ENCODE data around the gene CHMP5. TPM values are rescaled to one million over a fixed set of nuclear protein-coding genes. Genes with fewer than 3 reads are reported as not detected.

Gene CHMP5
- total RNA-seq, 1 experiment from 2014 or later, result 93.2 TPM

DNA sequence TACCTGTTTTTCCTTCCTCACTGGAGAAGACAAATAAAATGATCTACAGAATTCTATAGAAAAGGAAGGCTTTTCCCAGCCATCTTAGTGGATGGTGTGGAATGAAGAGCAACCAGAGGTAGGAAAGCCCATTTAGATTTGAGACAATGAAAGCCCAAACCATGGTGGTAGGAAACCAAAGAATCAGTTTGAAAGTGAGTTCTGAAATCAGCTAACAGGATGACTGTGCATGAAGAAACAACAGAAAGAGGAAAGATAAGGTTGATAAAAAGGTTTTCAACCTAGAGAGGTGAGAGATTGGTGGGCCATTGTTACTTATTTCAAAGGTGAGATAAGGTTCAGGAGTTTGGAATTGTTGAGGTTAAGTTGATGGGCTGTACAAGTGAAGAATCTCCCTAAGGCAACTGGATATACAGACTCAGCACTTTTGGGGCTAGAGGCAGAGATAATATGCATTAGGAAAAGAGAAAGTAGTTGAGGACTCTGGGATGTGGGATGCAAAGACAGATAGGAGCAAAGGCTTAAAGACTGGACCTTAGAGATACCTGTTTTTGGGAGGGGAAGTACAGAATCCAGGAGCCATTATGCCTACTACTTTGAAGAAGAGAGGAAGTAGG lies 2.4 kb downstream of the CHMP5 start:
- in situ Hi-C loops (cut with HindIII; ENCODE audit: low sequenced_read_pairs), result no loop called here

GRCh38 chr9:33270146-33270545 lies 5.3 kb downstream of the CHMP5 start:
- in situ Hi-C loops (cut with HindIII; ENCODE audit: low sequenced_read_pairs), result no loop called here
- DNase-seq (ENCODE audit: low spot score), result no peak

More for the DNA sequence above, 2.4 kb downstream of the CHMP5 start:
- no peak for DNase-seq (ENCODE audit: low spot score)

DNA sequence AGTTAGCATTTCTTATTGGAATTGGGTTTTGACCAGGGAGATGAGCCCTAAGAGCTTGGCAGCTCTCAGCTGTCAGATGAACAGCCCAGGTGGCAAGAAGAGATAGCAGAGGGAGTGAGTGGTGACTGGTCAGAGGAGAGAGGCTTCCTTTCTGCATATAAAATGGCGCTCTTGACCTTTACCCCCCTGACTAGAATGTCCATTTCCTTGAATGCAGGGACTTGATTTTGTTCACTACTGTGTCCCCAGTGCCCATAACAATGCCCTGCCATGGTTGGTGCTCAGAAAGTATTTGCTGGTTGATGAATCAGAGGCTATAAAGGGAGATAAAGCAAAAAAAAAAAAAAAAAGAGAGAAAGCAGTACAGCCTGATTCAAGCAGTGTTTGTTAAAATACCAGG lies 7.2 kb downstream of the CHMP5 start:
- DNase-seq (ENCODE audit: low spot score), result no peak
- in situ Hi-C loops (cut with HindIII; ENCODE audit: low sequenced_read_pairs), result no loop called here

- DNase-seq (ENCODE audit: low spot score), result no peak
- in situ Hi-C loops (cut with HindIII; ENCODE audit: low sequenced_read_pairs), result no loop called here
Observed at GRCh38 chr9:33273266-33273971, 8.6 kb downstream of the CHMP5 start.

- DNase-seq (ENCODE audit: low spot score), result no peak
- in situ Hi-C loops (cut with HindIII; ENCODE audit: low sequenced_read_pairs), result no loop called here
Observed at GRCh38 chr9:33273972-33274328, 9.1 kb downstream of the CHMP5 start.

DNA sequence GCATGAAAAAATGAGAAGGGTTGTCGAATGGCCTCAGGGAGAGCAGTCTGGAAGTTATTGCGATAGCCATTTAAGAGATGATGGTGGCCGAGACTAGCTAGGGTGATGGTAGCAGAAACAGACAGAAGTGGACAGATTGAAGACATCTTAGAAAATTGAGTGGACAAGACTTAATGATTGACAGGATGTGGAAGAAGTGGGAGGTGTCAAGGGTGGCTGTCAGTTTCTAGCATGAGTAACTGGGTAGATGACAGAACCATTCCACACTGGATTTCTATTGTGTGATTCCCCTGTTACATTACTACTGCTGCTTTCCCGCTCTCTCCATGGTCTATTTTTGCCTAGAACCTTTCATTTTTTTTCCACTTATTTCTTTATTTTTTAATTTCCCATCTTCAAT lies 12.6 kb downstream of the CHMP5 start:
- DNase-seq (ENCODE audit: low spot score), result no peak
- in situ Hi-C loops (cut with HindIII; ENCODE audit: low sequenced_read_pairs), result no loop called here

GRCh38 chr9:33285502-33285901 lies 20.7 kb downstream of the CHMP5 start:
- no peak for DNase-seq (ENCODE audit: low spot score)
- in situ Hi-C loops (cut with HindIII; ENCODE audit: low sequenced_read_pairs), result no loop called here

DNA sequence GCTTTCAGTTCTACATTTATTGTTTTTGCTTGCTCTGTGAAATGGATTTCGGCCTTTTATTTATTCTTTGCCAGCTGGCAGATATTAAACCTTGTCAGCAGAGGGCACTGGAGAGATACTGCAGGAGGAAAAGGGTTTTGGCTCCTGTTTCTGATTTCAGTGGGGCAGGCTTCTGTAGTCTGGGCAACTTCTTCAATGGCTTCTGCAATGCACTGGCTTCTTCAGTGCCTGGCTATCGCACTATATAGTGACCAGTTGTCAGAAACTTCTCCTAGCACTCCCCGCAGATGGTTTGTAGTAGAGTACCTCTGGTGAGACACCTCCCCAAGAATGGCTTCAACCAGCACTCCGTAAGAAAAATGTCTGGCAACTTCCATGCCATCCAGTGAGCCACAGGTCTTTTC lies 22.2 kb downstream of the CHMP5 start:
- peak; percentile 84 for DNase-seq (ENCODE audit: low spot score)
- in situ Hi-C loops (cut with HindIII; ENCODE audit: low sequenced_read_pairs), result no loop called here

- in situ Hi-C loops (cut with HindIII; ENCODE audit: low sequenced_read_pairs), result no loop called here
- DNase-seq (ENCODE audit: low spot score), result no peak
Observed at GRCh38 chr9:33288235-33288634, 23.4 kb downstream of the CHMP5 start.

DNA sequence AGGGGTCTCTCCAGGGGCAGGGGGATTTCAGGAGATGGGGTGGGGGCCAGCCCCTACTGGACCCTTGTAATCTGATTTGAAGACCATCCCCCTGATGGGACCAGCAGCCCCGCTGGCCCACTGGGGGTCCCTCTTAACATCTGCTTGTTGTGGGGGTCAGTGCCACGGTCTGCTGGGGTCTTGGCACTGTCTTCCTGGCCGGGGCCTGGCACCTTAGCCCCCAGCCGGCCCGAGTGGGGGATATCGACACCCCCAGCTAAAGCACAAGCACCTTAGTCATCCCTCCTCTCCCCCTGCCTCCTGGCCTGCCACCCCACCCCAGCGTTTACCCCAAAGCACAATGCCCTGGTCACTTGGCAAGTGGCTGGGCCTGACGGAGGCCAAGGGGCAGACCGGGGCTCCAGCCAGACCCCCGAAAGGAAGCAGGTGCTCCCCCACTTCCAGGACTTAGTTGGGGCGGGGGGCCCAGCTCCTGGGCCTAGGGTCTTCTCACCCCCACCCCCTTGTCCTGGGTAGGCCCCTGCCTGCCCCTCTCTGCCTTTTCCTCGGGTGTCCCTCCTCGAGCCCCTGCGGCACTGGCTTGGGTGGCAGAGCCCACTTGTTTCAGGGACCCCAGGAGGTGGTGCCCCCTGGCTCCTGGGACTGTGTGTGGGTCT lies 24.1 kb downstream of the CHMP5 start:
- in situ Hi-C loops (cut with HindIII; ENCODE audit: low sequenced_read_pairs), result no loop called here
- DNase-seq (ENCODE audit: low spot score), result no peak

DNA sequence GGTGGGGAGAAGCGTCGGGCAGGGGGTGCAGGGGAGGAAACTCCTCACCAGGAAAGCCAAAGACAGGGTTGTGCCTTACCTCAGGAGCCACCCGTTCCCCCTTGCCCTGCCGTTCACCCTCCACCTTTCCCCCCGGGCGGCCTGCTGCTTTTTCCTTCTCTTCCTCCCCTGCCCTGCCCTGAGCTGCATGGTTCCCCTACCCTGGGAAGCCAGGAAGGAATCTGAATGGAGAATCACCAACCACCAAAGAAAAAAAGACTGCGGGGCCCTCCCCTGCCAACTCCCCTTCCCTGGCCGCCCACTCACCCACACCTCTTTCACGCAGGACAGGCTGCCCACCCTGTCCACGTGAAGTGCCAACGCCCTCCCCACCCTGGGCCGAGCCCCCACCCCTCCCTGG lies 24.6 kb downstream of the CHMP5 start:
- DNase-seq (ENCODE audit: low spot score), result no peak
- in situ Hi-C loops (cut with HindIII; ENCODE audit: low sequenced_read_pairs), result no loop called here

GRCh38 chr9:33289936-33290246 lies 25.0 kb downstream of the CHMP5 start:
- in situ Hi-C loops (cut with HindIII; ENCODE audit: low sequenced_read_pairs), result no loop called here
- no peak for DNase-seq (ENCODE audit: low spot score)

- DNase-seq (ENCODE audit: low spot score), result peak; percentile 96
- in situ Hi-C loops (cut with HindIII; ENCODE audit: low sequenced_read_pairs), result no loop called here
Observed at GRCh38 chr9:33290247-33291030, 25.6 kb downstream of the CHMP5 start, which contains the start of gene NFX1. Gene NFX1, plus strand, starts transcription at chr9:33290516. Its CDS starts 57 bp downstream, at chr9:33290573.

DNA sequence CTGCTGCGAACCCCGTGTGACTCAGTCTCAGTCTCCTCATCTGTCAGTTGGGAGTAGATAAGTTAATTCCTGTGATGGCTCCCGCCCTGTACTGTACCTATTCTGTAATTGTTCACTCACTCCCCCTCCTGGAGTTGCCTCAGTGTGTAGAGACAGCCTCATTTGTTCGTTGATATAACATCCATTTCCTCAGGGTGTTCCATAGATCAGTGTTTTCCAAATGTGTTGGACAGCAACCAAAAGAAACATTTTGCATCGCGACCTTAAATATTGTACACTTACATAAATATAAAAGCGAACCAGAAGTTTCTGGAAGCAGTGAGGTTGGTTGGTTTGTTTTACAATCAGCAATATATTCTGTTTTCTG lies 26.2 kb downstream of the CHMP5 start:
- DNase-seq (ENCODE audit: low spot score), result no peak
- in situ Hi-C loops (cut with HindIII; ENCODE audit: low sequenced_read_pairs), result no loop called here

GRCh38 chr9:33291901-33292300 lies 27.1 kb downstream of the CHMP5 start:
- DNase-seq (ENCODE audit: low spot score), result no peak
- in situ Hi-C loops (cut with HindIII; ENCODE audit: low sequenced_read_pairs), result no loop called here

DNA sequence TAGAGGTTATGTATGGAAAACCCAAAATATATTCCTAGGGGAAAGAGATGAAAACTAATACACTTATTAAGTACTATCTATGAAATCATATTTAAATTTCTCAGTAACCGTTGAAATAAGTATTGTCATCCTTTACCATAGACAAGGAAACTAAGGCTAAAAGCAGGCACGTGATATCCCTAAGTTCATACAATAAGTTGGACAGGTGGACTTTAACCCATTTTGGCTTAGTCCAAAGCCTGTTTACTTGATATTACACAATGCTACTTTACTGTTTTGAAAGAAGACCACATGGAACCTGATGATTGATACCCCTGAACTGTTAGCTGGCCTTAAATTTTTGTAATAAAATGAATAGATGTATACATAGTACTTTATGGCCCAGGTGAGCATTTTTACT lies 28.9 kb downstream of the CHMP5 start:
- DNase-seq (ENCODE audit: low spot score), result no peak
- in situ Hi-C loops (cut with HindIII; ENCODE audit: low sequenced_read_pairs), result no loop called here

DNA sequence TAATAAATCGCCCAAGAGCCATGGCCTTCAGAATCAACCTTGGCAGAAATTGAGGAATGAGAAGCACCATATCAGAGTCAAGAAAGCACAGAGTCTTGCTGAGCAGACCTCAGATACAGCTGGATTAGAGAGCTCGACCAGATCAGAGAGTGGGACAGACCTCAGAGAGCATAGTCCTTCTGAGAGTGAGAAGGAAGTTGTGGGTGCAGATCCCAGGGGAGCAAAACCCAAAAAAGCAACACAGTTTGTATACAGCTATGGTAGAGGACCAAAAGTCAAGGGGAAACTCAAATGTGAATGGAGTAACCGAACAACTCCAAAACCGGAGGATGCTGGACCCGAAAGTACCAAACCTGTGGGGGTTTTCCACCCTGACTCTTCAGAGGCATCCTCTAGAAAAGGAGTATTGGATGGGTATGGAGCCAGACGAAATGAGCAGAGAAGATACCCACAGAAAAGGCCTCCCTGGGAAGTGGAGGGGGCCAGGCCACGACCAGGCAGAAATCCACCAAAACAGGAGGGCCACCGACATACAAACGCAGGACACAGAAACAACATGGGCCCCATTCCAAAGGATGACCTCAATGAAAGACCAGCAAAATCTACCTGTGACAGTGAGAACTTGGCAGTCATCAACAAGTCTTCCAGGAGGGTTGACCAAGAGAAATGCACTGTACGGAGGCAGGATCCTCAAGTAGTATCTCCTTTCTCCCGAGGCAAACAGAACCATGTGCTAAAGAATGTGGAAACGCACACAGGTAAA lies 30.0 kb downstream of the CHMP5 start:
- peak; percentile 40 for DNase-seq (ENCODE audit: low spot score)
- in situ Hi-C loops (cut with HindIII; ENCODE audit: low sequenced_read_pairs), result no loop called here

DNA sequence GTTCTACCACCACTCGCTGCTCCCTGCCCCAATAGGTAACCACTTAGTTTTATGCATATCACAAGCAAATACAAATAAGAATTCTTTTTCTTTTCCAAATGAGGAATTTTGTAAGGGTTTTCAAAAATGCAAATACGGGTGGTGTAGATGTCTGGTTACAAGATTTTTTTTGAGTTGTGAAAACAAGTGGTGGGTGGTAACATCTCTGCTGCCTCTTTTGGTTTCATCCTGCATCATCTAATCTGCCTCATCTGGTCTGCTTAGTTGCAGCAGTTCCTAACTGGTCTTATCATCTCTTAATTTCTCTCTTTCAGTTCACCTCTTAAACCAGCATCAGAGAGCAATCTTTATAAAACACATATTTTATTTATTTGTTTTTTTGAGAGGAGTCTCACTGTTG lies 30.7 kb downstream of the CHMP5 start:
- DNase-seq (ENCODE audit: low spot score), result no peak
- in situ Hi-C loops (cut with HindIII; ENCODE audit: low sequenced_read_pairs), result no loop called here

DNA sequence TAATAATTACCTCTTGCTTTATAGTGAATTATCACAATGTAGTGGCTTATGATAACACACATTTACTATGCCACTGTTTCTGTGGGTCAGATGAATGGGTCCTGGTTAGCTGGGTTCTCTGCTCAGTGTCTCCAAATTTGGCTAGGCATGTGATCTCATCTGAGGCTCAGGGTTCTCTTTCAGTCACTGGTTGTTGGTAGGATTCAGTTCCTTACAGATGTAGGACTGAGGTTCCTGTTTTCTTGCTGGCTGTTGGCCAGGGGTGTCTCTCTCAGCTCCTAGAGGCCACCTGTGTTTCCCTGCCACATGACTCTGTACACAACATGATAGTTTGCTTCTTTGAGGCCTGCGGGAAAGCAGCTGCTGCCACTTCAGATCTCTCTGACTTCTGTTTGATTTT lies 32.6 kb downstream of the CHMP5 start:
- peak; percentile 15 for DNase-seq (ENCODE audit: low spot score)
- in situ Hi-C loops (cut with HindIII; ENCODE audit: low sequenced_read_pairs), result no loop called here
